ENCODE data around the gene THG1L. TPM values are rescaled to one million over a fixed set of nuclear protein-coding genes. Genes with fewer than 3 reads are reported as not detected.
"Not testable (repeated sequence)": the region's sequence is repeated elsewhere in the genome, so short reads cannot be mapped to it uniquely, and the experiment has no call there.

THG1L gene
- total RNA-seq, 2 donors from 2014 or later = 11.6 to 13.8 TPM

DNA sequence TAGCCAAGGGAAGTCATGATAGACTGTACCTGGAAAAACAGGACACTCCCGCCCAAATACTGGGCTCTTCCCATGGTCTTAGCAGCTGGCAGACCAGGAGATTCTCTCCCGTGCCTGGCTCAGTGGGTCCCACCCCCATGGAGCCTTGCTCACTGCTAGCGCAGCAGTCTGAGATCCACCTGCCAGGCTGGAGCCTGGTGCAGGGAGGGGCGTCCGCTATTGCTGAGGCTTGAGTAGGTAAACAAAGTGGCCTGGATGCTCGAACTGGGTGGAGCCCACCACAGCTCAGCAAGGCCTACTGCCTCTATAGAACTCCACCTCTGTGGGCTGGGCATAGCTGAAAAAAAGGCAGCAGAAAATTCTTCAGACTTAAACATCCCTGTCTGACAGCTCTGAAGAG, 10.1 kb upstream of the THG1L start:
- H3K36me3 Mint-ChIP-seq (ENCODE audit: low read depth) = peaks cover 2% of the 10 kb centered on the region
- Histone ChIP-seq H3K9ac (ENCODE audit: extremely low read depth, low read length, poor library complexity, severe bottlenecking) (no peak overlapping the region), H3K4me3 (ENCODE audit: low read length) (no peak overlapping the region), H3K4me1 (ENCODE audit: control insufficient read depth, insufficient read depth, low read length) (no peaks in the 10 kb centered on the region), H3K9me3 (ENCODE audit: control insufficient read depth, low read length) (no peaks in the 10 kb centered on the region), H3K36me3 (ENCODE audit: control insufficient read depth, insufficient read depth, low read length) (no peaks in the 10 kb centered on the region), H3K27me3 (ENCODE audit: control insufficient read depth, insufficient read depth, low read length, poor library complexity, severe bottlenecking) (no peaks in the 10 kb centered on the region), H3K27ac (ENCODE audit: low read depth, low read length) (no peak overlapping the region)
- H3K9me3 Mint-ChIP-seq = peaks cover 16% of the 10 kb centered on the region
- no peaks in the 10 kb centered on the region for H3K4me1 Mint-ChIP-seq
- WGBS, 2 experiments (ENCODE audit: insufficient coverage in 1 of 2, insufficient read length in 1 of 2) = 93 to 94% methylated on average over 2 to 6 of the region's 6 CpGs
- TF ChIP-seq, protein P1, sequence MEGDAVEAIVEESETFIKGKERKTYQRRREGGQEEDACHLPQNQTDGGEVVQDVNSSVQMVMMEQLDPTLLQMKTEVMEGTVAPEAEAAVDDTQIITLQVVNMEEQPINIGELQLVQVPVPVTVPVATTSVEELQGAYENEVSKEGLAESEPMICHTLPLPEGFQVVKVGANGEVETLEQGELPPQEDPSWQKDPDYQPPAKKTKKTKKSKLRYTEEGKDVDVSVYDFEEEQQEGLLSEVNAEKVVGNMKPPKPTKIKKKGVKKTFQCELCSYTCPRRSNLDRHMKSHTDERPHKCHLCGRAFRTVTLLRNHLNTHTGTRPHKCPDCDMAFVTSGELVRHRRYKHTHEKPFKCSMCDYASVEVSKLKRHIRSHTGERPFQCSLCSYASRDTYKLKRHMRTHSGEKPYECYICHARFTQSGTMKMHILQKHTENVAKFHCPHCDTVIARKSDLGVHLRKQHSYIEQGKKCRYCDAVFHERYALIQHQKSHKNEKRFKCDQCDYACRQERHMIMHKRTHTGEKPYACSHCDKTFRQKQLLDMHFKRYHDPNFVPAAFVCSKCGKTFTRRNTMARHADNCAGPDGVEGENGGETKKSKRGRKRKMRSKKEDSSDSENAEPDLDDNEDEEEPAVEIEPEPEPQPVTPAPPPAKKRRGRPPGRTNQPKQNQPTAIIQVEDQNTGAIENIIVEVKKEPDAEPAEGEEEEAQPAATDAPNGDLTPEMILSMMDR (conservative IDR thresholded peaks at IDR 0.05) = no peak
- no peak overlapping the region for H3K4me3 Mint-ChIP-seq
- H3K27me3 Mint-ChIP-seq (ENCODE audit: insufficient read depth) = peaks cover 10% of the 10 kb centered on the region
- DNase-seq = no peak
- no peak overlapping the region for H3K27ac Mint-ChIP-seq

DNA sequence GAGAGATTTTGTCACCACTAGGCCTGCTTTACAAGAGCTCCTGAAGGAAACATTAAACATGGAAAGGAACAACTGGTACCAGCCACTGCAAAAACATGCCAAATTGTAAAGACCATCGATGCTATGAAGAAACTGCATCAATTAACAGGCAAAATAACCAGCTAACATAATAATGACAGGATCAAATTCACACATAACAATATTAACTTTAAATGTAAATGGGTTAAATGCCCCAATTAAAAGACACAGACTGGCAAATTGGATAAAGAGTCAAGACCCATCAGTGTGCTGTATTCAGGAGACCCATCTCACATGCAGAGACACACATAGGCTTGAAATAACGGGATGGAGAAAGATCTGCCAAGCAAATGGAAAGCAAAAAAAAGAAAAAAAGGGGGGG, 8.3 kb upstream of the THG1L start:
- H3K4me3 ChIP-seq (ENCODE audit: low read length); H3K4me3 Mint-ChIP-seq; H3K36me3 Mint-ChIP-seq (ENCODE audit: low read depth); H3K27ac Mint-ChIP-seq; H3K36me3 ChIP-seq (ENCODE audit: control insufficient read depth, insufficient read depth, low read length); H3K9ac ChIP-seq (ENCODE audit: extremely low read depth, low read length, poor library complexity, severe bottlenecking); H3K4me1 ChIP-seq (ENCODE audit: control insufficient read depth, insufficient read depth, low read length); H3K27me3 ChIP-seq (ENCODE audit: control insufficient read depth, insufficient read depth, low read length, poor library complexity, severe bottlenecking); DNase-seq; H3K9me3 ChIP-seq (ENCODE audit: control insufficient read depth, low read length); H3K27ac ChIP-seq (ENCODE audit: low read depth, low read length); H3K4me1 Mint-ChIP-seq: not testable (repeated sequence)
- WGBS, 2 experiments (ENCODE audit: insufficient coverage in 1 of 2, insufficient read length in 1 of 2) = 94% methylated on average over 2 of the region's 2 CpGs; no CpG with 5 or more reads in 1 of the 2 experiments
- peaks cover 18% of the 10 kb centered on the region for H3K9me3 Mint-ChIP-seq
- peaks cover 12% of the 10 kb centered on the region for H3K27me3 Mint-ChIP-seq (ENCODE audit: insufficient read depth)

- not testable (repeated sequence) for DNase-seq; H3K36me3 Mint-ChIP-seq (ENCODE audit: low read depth); H3K4me1 Mint-ChIP-seq; H3K27ac ChIP-seq (ENCODE audit: low read depth, low read length); H3K9ac ChIP-seq (ENCODE audit: extremely low read depth, low read length, poor library complexity, severe bottlenecking); H3K4me1 ChIP-seq (ENCODE audit: control insufficient read depth, insufficient read depth, low read length); H3K4me3 Mint-ChIP-seq; H3K4me3 ChIP-seq (ENCODE audit: low read length); H3K36me3 ChIP-seq (ENCODE audit: control insufficient read depth, insufficient read depth, low read length); H3K9me3 ChIP-seq (ENCODE audit: control insufficient read depth, low read length); H3K27me3 ChIP-seq (ENCODE audit: control insufficient read depth, insufficient read depth, low read length, poor library complexity, severe bottlenecking); H3K27ac Mint-ChIP-seq
- Mint-ChIP-seq H3K9me3 (peaks cover 18% of the 10 kb centered on the region), H3K27me3 (ENCODE audit: insufficient read depth) (peaks cover 12% of the 10 kb centered on the region)
- WGBS, 2 experiments (ENCODE audit: insufficient coverage in 1 of 2, insufficient read length in 1 of 2) = 72% methylated on average over 2 of the region's 2 CpGs; no CpG with 5 or more reads in 1 of the 2 experiments
These were observed 4.6 kb upstream of the THG1L start for GRCh38 chr5:157726607-157727006.

- DNase-seq; H3K4me3 ChIP-seq (ENCODE audit: low read length); H3K36me3 ChIP-seq (ENCODE audit: control insufficient read depth, insufficient read depth, low read length); H3K4me1 Mint-ChIP-seq; H3K27ac ChIP-seq (ENCODE audit: low read depth, low read length); H3K9ac ChIP-seq (ENCODE audit: extremely low read depth, low read length, poor library complexity, severe bottlenecking); H3K9me3 ChIP-seq (ENCODE audit: control insufficient read depth, low read length); H3K36me3 Mint-ChIP-seq (ENCODE audit: low read depth); H3K27me3 ChIP-seq (ENCODE audit: control insufficient read depth, insufficient read depth, low read length, poor library complexity, severe bottlenecking); H3K4me3 Mint-ChIP-seq; H3K4me1 ChIP-seq (ENCODE audit: control insufficient read depth, insufficient read depth, low read length); H3K27ac Mint-ChIP-seq: not testable (repeated sequence)
- Mint-ChIP-seq H3K9me3 (peaks cover 13% of the 10 kb centered on the region), H3K27me3 (ENCODE audit: insufficient read depth) (peaks cover 12% of the 10 kb centered on the region)
- WGBS, 2 experiments (ENCODE audit: insufficient coverage in 1 of 2, insufficient read length in 1 of 2) = 100% methylated on average over 1 of the region's 1 CpG; no CpG with 5 or more reads in 1 of the 2 experiments
These were observed 3.4 kb upstream of the THG1L start for GRCh38 chr5:157727858-157728257.

All from endodermal cell (in vitro differentiated cells).